HUES64 (cell line): Measurements from ENCODE around the gene KIF1B.

ENCODE experiments used
- H3K27ac ChIP-seq: 2 replicates; pipeline ENCODE4 v1.7.0; 2013; ENCODE audit warnings: low read depth, low read length, inconsistent platforms
- H3K27me3 ChIP-seq: 2 replicates; pipeline ENCODE4 v1.6.1; 2013; ENCODE audit warnings: mild to moderate bottlenecking, low read length; ENCODE audit not compliant: insufficient read depth
- H3K36me3 ChIP-seq: 2 replicates; pipeline ENCODE4 v1.6.1; 2013; ENCODE audit warnings: mild to moderate bottlenecking, low read length; ENCODE audit not compliant: insufficient read depth
- H3K4me1 ChIP-seq: 2 replicates; pipeline ENCODE4 v1.6.1; 2013; ENCODE audit warnings: mild to moderate bottlenecking, low read length, moderate library complexity; ENCODE audit not compliant: insufficient read depth
- H3K4me3 ChIP-seq: 2 replicates; pipeline ENCODE4 v1.5.1; 2013; ENCODE audit warnings: mild to moderate bottlenecking, low read length, moderate library complexity
- H3K9ac ChIP-seq: 2 replicates; pipeline ENCODE4 v1.6.1; 2013; ENCODE audit warnings: mild to moderate bottlenecking, low read depth, low read length
- H3K9me3 ChIP-seq: 2 replicates; pipeline ENCODE4 v1.6.1; 2013; ENCODE audit warnings: low read depth, low read length; ENCODE audit not compliant: insufficient read depth
- WGBS: fragments of 150-250, 120-280 bp; methylation state at CpG from one replicate; pipeline ENCODE4 v1.1.7; 2013; ENCODE audit warnings: missing lambda C conversion rate; 5-methylcytosine and 5-hydroxymethylcytosine counted together

KIF1B gene

DNA sequence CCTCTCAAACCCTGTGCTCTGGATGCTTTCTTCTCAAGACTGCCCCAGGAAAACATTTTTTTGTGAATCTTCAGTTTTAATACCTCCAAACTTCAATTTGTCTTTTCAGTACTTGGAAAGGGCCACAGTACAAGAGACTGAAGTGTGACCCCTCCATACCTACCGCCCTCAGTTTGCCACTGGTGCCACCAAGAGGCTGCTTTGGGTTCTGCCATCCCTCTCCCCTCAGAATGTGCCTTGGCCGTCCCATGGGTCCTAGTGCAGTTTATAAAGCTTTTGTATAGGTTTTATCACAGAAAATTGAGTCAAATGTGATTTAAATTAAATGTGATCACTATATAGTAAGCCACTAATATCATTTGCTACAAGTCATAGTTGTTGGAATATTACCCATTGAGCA lies 127.7 kb downstream of the KIF1B start:
- Histone ChIP-seq H3K4me3 (no peak overlapping the region), H3K9me3 (no peaks in the 10 kb centered on the region), H3K9ac (no peak overlapping the region), H3K4me1 (peaks cover 9% of the 10 kb centered on the region; the same call in 1 of the 2 replicates), H3K27me3 (no peaks in the 10 kb centered on the region), H3K27ac (no peak overlapping the region), H3K36me3 (peaks cover 83% of the 10 kb centered on the region)
- 46% methylated on average over 2 of the region's 2 CpGs for WGBS

DNA sequence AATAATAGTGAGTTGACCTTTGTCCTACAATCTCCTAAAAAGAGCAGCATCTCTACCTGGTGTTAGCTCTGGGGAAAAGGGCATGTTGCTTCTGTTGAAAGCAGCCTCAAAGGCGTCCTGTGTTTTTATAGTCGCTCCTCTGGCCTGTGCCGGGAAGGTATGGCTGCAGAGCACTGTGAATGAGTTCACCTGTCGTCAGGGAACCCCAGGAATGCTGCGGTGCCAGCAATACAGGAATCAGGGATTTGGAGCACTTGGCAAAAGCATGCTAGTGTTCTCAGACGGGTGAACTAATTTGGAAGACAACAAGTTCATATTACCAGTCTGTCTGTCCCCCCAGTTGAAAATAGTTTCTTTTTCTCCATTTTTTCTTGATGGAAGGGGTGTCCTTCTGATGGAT lies 128.2 kb downstream of the KIF1B start:
- WGBS, result 82% methylated on average over 6 of the region's 6 CpGs
- peaks cover 85% of the 10 kb centered on the region for H3K36me3 ChIP-seq
- no peak overlapping the region for H3K27ac ChIP-seq

DNA sequence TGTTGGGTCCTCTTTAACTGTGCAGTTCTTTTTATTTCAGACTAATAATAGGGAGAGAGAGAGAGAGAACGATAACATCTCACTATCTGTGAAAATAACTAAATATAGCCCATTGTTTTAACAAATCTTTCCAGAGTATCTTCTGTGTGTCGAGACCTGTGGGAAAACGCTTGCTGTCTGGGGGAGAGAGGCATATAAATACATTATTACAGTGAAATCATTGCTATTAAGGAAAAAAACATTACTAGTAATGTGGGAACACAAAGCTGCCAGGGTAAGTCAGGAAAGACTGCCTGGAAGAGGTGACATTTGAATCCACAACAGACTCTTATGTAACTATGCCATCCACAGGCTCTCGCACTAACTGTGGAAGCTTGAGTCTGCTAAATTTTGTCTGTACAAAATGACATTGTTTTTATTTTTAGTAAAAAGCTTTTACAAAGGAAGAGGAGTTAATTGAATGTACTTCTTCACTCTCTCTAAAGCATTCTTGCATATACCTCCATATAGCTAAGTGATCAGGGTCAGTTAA lies 128.7 kb downstream of the KIF1B start:
- H3K36me3 ChIP-seq, result peaks cover 90% of the 10 kb centered on the region

More for the DNA sequence above, 128.2 kb downstream of the KIF1B start:
- Histone ChIP-seq H3K27me3 (no peaks in the 10 kb centered on the region), H3K9ac (no peak overlapping the region), H3K9me3 (no peaks in the 10 kb centered on the region), H3K4me3 (no peak overlapping the region), H3K4me1 (peaks cover 9% of the 10 kb centered on the region; the same call in 1 of the 2 replicates)

DNA sequence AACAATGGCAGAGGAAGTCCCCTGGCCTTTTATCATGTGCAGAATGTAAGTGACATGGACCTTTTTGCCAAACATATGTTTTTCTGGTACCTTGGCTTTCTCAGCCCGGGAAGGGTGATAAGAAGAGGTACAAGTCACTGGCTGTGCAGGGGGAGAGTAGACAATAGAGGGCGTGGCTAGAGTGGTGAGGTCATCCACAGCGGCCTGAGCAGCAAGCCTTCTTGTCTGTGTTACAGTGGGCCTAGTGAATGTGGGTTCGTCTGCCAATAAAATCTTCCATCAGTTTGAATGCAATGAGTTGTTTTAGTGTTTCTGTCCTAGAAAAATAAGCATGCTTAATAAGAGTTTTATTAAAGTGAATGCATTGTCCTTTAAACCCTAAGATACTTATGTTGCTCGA lies 129.4 kb downstream of the KIF1B start:
- H3K4me3 ChIP-seq, result no peak overlapping the region
- H3K4me1 ChIP-seq, result peaks cover 9% of the 10 kb centered on the region; the same call in 1 of the 2 replicates
- H3K9me3 ChIP-seq, result no peaks in the 10 kb centered on the region
- H3K36me3 ChIP-seq, result peaks cover 90% of the 10 kb centered on the region
- no peaks in the 10 kb centered on the region for H3K27me3 ChIP-seq
- no peak overlapping the region; the same call in 1 of the 2 replicates for H3K27ac ChIP-seq
- H3K9ac ChIP-seq, result no peak overlapping the region
- 22% methylated on average over 4 of the region's 5 CpGs for WGBS

More for the DNA sequence above, 128.7 kb downstream of the KIF1B start:
- H3K4me3 ChIP-seq, result no peak overlapping the region
- WGBS, result no CpG with 5 or more reads among the region's 4 CpGs
- H3K27me3 ChIP-seq, result no peaks in the 10 kb centered on the region
- H3K9me3 ChIP-seq, result no peaks in the 10 kb centered on the region
- H3K27ac ChIP-seq, result no peak overlapping the region
- H3K9ac ChIP-seq, result no peak overlapping the region
- H3K4me1 ChIP-seq, result peaks cover 9% of the 10 kb centered on the region; the same call in 1 of the 2 replicates

DNA sequence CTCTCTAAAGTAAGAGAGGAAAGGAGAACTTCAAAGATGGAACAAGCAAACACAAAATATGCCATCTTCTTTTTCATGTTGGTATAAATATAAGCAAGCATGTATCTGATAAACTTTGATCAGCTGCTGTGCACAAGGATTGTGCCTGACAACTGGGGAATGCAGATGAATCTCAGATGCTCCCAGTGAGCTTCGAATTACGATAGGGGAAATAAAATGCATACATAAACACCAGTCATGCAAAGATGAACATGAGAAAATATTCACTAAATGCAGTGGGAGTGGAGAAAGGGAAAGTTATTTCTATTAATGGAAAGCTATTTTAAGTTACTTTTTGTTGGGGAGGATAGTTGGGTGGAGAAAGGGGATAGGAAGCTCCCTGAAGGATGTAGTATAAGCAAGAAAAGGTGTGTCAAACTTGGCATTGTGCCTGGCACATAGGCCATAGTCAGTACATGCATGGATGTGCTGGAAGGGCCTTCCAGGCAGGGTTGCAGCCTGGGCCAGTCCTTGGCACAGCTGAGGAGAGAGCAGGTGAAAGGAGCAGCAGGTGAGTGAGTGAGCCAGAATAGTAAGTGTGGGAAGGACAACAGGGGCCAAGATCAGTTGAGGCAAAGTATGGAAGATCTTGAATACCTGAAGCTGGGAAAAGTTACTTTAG lies 130.7 kb downstream of the KIF1B start:
- WGBS, result 100% methylated on average over 2 of the region's 2 CpGs
- Histone ChIP-seq H3K4me3 (no peak overlapping the region), H3K27me3 (no peaks in the 10 kb centered on the region)

DNA sequence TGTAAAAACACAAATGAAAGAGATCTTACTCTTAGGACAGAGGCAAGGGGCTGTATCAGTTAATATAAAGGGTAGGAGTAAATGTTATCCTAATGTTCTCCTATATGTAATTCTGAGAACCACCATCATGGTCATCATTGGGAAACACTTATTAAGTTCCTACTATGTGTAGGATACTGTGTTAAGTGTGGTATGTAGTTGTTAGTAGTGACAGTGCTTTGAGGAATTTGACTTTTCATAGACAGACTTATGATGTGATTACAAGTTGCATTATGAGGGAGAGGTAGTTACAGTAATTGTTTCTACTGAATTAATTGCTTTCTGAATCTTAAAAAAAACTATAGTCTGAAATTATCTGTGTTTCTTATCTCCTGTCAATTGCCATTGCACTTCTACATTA lies 136.7 kb downstream of the KIF1B start:
- H3K9ac ChIP-seq, result no peak overlapping the region
- peaks cover 53% of the 10 kb centered on the region for H3K36me3 ChIP-seq
- no peaks in the 10 kb centered on the region for H3K9me3 ChIP-seq
- no peaks in the 10 kb centered on the region for H3K27me3 ChIP-seq
- H3K4me1 ChIP-seq, result peaks cover 16% of the 10 kb centered on the region
- H3K4me3 ChIP-seq, result no peak overlapping the region
- H3K27ac ChIP-seq, result peak overlapping the region; percentile 23

More for the DNA sequence above, 130.7 kb downstream of the KIF1B start:
- Histone ChIP-seq H3K27ac (no peak overlapping the region), H3K36me3 (peaks cover 81% of the 10 kb centered on the region), H3K9ac (no peak overlapping the region), H3K4me1 (peaks cover 9% of the 10 kb centered on the region; the same call in 1 of the 2 replicates), H3K9me3 (no peaks in the 10 kb centered on the region)

DNA sequence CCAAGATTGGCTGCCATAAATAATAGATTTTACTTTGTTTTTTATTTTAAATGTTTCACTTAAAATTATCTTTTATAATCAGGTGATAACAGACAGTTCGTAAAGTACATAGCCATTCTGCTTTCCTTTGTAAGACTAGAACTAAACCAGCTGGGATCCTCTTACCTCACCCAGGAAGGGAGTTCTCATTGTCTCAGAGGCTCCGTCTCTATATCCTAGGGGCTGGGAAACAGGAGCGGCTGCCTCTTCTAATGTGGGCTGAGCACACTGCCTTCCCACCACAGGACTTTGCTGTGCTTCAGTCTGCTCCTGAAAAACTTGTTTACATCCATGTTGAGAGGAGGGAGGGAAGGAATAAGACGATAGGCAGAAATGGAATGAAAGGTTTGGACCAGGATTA lies 142.9 kb downstream of the KIF1B start:
- Histone ChIP-seq H3K9ac (peak overlapping the region; percentile 4; the same call in 1 of the 2 replicates), H3K36me3 (peaks cover 40% of the 10 kb centered on the region), H3K27ac (peak overlapping the region; percentile 64; the same call in 1 of the 2 replicates), H3K9me3 (no peaks in the 10 kb centered on the region), H3K4me1 (peaks cover 21% of the 10 kb centered on the region), H3K27me3 (no peaks in the 10 kb centered on the region), H3K4me3 (no peak overlapping the region; the same call in 1 of the 2 replicates)
- 45% methylated on average over 4 of the region's 4 CpGs for WGBS

DNA sequence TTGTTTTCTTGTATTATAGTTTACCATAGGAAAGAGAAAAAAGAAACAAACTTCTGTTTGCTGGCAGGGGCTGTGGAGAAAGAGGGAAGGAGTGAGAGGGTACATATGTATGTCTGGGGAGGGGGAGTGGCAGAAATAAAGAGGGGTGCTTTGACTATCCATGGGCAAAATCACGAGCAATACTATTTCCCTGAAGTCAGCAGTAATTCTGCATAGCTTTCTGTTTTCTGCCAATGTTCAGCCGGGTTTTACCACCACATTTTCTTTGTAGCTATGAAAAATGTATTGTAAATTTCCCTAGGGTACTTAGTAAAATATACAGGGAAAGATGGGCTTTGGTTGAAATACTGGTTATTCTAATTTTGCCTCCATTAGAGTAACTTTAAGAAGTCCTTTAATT lies 143.3 kb downstream of the KIF1B start:
- 76% methylated on average over 2 of the region's 2 CpGs for WGBS
- Histone ChIP-seq H3K36me3 (peaks cover 36% of the 10 kb centered on the region), H3K4me3 (no peak overlapping the region; the same call in 1 of the 2 replicates), H3K27ac (peak overlapping the region; percentile 33; the same call in 1 of the 2 replicates), H3K9ac (peak overlapping the region; percentile 4; the same call in 1 of the 2 replicates), H3K9me3 (no peaks in the 10 kb centered on the region), H3K27me3 (no peaks in the 10 kb centered on the region), H3K4me1 (peaks cover 18% of the 10 kb centered on the region)

DNA sequence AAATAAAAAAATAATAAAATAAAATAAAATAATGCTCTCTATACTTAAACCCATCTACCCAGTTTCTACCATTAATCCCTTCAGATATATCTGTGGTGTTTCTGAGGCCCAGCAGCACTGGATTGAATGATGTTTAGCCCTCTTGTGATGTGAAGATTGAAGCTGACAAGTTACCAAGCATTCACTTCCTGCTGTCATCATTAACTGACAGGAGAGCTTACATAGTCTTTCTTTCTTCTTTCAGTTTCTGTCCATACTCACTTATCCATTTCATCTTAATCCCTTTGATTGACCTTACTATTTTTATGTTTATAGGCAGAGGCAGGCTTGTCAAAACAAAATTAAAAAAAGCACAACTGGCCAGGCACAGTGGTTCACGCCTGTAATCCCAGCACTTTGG lies 149.7 kb downstream of the KIF1B start:
- Histone ChIP-seq H3K9me3 (no peaks in the 10 kb centered on the region), H3K4me3 (no peak overlapping the region), H3K27ac (no peak overlapping the region), H3K27me3 (no peaks in the 10 kb centered on the region), H3K4me1 (no peaks in the 10 kb centered on the region), H3K9ac (no peak overlapping the region), H3K36me3 (peaks cover 42% of the 10 kb centered on the region)
- WGBS, result 100% methylated on average over 1 of the region's 1 CpG

DNA sequence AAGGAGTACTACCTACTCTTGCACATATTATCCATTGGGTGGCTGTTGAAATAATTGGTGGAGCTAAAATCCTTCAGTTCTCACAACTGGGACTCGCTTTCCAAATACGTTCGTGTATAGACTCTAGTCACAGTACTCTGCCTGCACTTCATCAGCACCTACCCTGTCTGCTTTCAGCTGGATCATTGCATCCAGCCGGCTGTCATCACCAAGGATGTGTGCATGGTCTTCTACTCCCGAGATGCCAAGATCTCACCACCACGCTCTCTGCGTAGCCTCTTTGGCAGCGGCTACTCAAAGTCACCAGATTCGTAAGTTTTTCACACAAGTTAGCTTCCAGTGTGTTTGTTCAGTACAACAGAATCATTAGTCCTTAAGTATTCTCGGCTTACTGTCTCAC lies 151.1 kb downstream of the KIF1B start:
- H3K9me3 ChIP-seq, result no peaks in the 10 kb centered on the region
- H3K4me3 ChIP-seq, result no peak overlapping the region
- 96% methylated on average over 10 of the region's 10 CpGs for WGBS
- no peaks in the 10 kb centered on the region for H3K4me1 ChIP-seq
- H3K9ac ChIP-seq, result no peak overlapping the region
- H3K27ac ChIP-seq, result no peak overlapping the region
- H3K27me3 ChIP-seq, result no peaks in the 10 kb centered on the region
- H3K36me3 ChIP-seq, result peaks cover 52% of the 10 kb centered on the region

DNA sequence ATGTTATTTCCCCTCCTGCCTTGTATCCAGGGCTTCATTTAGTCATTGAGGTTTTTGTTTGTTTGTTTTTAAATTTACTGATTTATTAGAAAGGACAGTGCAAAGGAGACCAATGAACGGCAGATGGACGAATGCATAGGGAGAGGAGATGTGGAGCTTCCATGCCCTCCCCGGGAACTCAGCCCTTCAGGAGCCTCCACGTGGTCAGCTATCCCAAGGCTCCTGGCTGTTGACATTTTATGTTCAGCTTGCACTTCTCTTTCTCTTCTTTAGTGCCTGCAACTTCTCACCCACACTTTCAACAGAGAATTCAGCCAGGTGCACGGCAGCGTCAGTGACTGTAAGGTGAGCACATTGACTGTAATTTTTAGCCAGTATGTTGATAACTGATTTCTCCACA lies 157.8 kb downstream of the KIF1B start:
- Histone ChIP-seq H3K36me3 (peaks cover 59% of the 10 kb centered on the region), H3K9ac (no peak overlapping the region), H3K9me3 (no peaks in the 10 kb centered on the region), H3K27ac (no peak overlapping the region), H3K4me3 (no peak overlapping the region), H3K27me3 (no peaks in the 10 kb centered on the region), H3K4me1 (no peaks in the 10 kb centered on the region)
- 87% methylated on average over 6 of the region's 6 CpGs for WGBS
